Keratinocyte (primary cell): Measurements from ENCODE around the gene DVL1.

ENCODE experiments used
- EZH2 ChIP-seq: IDR thresholded peaks from one replicate; pipeline ENCODE4 v1.6.1; 2012; ENCODE audit warnings: inconsistent platforms, mild to moderate bottlenecking, low read length, moderate library complexity
- TF ChIP-seq, protein P1 (sequence below), 3 experiments: IDR thresholded peaks in 1 of 3; conservative IDR thresholded peaks in 1 of 3; optimal IDR thresholded peaks in 1 of 3; 2 replicates in 2 of 3; 3 replicates in 1 of 3; pipeline versions ENCODE3 to v1.5.1; 2011; ENCODE audit warnings: low read length in 3 of 3, mild to moderate bottlenecking in 3 of 3, moderate library complexity in 2 of 3, control low read depth in 1 of 3, inconsistent platforms in 1 of 3; ENCODE audit not compliant: insufficient read depth in 2 of 3; ENCODE audit errors: extremely low read depth in 1 of 3

DNA sequence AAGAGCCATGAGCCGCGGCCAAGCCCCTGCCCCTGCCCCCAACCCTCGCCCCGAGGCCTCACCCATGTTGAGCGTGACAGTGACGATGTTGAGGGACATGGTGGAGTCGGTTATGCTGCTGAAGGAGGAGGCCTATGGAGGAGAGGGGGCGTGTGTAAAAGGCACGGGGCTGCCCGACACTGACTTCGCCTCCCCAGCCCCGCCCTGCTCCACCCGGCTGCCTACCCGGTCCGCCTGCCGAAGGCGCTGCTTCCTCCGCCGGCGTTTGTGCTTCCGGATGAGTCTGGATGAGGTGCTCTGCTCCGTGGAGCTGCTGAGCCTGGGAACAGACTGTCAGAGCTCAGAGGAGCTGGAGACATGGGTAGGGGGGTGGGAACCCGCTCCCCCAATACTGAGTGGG, 9.0 kb downstream of the DVL1 start:
- TF ChIP-seq, protein P1, sequence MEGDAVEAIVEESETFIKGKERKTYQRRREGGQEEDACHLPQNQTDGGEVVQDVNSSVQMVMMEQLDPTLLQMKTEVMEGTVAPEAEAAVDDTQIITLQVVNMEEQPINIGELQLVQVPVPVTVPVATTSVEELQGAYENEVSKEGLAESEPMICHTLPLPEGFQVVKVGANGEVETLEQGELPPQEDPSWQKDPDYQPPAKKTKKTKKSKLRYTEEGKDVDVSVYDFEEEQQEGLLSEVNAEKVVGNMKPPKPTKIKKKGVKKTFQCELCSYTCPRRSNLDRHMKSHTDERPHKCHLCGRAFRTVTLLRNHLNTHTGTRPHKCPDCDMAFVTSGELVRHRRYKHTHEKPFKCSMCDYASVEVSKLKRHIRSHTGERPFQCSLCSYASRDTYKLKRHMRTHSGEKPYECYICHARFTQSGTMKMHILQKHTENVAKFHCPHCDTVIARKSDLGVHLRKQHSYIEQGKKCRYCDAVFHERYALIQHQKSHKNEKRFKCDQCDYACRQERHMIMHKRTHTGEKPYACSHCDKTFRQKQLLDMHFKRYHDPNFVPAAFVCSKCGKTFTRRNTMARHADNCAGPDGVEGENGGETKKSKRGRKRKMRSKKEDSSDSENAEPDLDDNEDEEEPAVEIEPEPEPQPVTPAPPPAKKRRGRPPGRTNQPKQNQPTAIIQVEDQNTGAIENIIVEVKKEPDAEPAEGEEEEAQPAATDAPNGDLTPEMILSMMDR (optimal IDR thresholded peaks at IDR 0.05 in 1 of 3, IDR thresholded peaks at IDR 0.05 in 1 of 3, conservative IDR thresholded peaks at IDR 0.05 in 1 of 3; ENCODE audit: extremely low read depth in 1 of 3, insufficient read depth in 2 of 3, low read length in 3 of 3), result no peak
- TF ChIP-seq EZH2, result no peak
